ENCODE results near the gene DERL2. TPM values are rescaled to one million over a fixed set of nuclear protein-coding genes. Genes with fewer than 3 reads are reported as not detected.

Gene DERL2
- total RNA-seq, 2 experiments from 2014 or later = 25.8 to 56.3 TPM

DNA sequence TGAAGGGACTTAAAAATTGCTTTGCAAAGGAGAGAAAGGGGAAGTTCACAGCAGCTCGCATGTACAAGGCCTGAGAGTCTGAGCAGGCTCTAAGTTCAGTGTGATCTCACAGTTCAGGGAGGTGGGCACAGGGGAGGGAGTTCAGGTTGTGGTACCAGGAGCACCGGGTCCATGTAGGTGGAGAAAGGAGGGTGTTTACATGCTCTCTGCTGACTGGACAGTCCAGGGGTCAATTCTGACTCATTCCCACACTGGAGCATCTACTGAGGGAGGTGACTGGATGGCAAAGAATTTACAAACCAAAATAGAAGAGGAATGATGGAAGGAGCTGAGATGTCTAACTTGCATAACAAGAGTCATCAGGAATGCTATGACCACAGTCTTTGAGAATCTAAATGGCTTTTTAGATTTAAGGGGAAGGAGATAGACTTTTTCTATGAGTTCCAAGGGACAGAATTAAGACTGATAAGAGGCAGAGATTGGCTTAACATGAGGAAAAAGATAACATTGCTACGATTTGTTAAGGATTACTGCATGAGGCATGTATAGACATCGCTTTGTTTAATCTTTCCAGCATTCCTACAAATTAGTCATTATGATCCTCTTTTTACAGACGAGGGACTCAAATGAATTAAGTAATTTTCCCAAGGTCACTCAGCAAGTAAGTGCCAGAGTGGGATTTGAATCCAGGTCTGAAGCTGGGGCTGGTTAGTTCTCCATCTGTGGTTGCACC is 30.2 kb upstream of the DERL2 start:
- H3K79me2 ChIP-seq (ENCODE audit: insufficient read depth, low read depth, low read length) = no peaks in the 10 kb centered on the region
- no peaks in the 10 kb centered on the region for H3K9me2 ChIP-seq (ENCODE audit: insufficient read depth, low read length)
- H3K27ac ChIP-seq (ENCODE audit: low read depth, low read length, poor library complexity, severe bottlenecking) = no peak overlapping the region
- no TSS peak for BruUV-seq (replicated peaks)
- intact Hi-C loops (cut with micrococcal nuclease; ENCODE audit: unreplicated experiment) = no loop called here
- no peaks in the 10 kb centered on the region for H3K36me3 ChIP-seq (ENCODE audit: insufficient read depth, low read length)
- ChIA-PET CTCF (ENCODE audit: unreplicated experiment) (no interaction called here), POLR2A (no interaction called here)
- no peak overlapping the region for H3K4me2 ChIP-seq (ENCODE audit: low read length)
- H4K20me1 ChIP-seq (ENCODE audit: insufficient read depth, low read length) = no peaks in the 10 kb centered on the region
- H2AFZ ChIP-seq (ENCODE audit: low read length) = no peak overlapping the region
- TF ChIP-seq CTCF (conservative IDR thresholded peaks at IDR 0.05; ENCODE audit: low read length) (no peak), EZH2phosphoT487 (IDR thresholded peaks at IDR 0.05; ENCODE audit: borderline replicate concordance, low read depth, low read length) (no peak)
- no peaks in the 10 kb centered on the region for H3K9me3 ChIP-seq (ENCODE audit: low read length)
- H3K4me1 ChIP-seq (ENCODE audit: insufficient read depth, low read length, poor library complexity, severe bottlenecking) = no peaks in the 10 kb centered on the region
- no peak for DNase-seq (ENCODE audit: low spot score)
- no peak overlapping the region for H3K4me3 ChIP-seq (ENCODE audit: low read depth, low read length, poor library complexity, severe bottlenecking)

- CTCF ChIA-PET (ENCODE audit: unreplicated experiment) = no interaction called here
- Histone ChIP-seq H3K79me2 (ENCODE audit: insufficient read depth, low read depth, low read length) (no peaks in the 10 kb centered on the region), H4K20me1 (ENCODE audit: insufficient read depth, low read length) (no peaks in the 10 kb centered on the region), H3K36me3 (ENCODE audit: insufficient read depth, low read length) (no peaks in the 10 kb centered on the region), H3K9me2 (ENCODE audit: insufficient read depth, low read length) (no peaks in the 10 kb centered on the region), H3K27ac (ENCODE audit: low read depth, low read length, poor library complexity, severe bottlenecking) (no peak overlapping the region), H3K4me2 (ENCODE audit: low read length) (no peak overlapping the region), H3K4me3 (ENCODE audit: low read depth, low read length, poor library complexity, severe bottlenecking) (no peak overlapping the region), H3K9me3 (ENCODE audit: low read length) (no peaks in the 10 kb centered on the region), H2AFZ (ENCODE audit: low read length) (no peak overlapping the region), H3K4me1 (ENCODE audit: insufficient read depth, low read length, poor library complexity, severe bottlenecking) (no peaks in the 10 kb centered on the region)
- TF ChIP-seq CTCF (conservative IDR thresholded peaks at IDR 0.05; ENCODE audit: low read length) = no peak
- no peak for TF ChIP-seq EZH2phosphoT487 (IDR thresholded peaks at IDR 0.05; ENCODE audit: borderline replicate concordance, low read depth, low read length)
- POLR2A ChIA-PET = no interaction called here
- intact Hi-C loops (cut with micrococcal nuclease; ENCODE audit: unreplicated experiment) = no loop called here
- DNase-seq (ENCODE audit: low spot score) = no peak
- BruUV-seq (replicated peaks) = no TSS peak
Observed at GRCh38 chr17:5514976-5515375, 29.0 kb upstream of the DERL2 start.

- H4K20me1 ChIP-seq (ENCODE audit: insufficient read depth, low read length) = no peaks in the 10 kb centered on the region
- H3K4me3 ChIP-seq (ENCODE audit: low read depth, low read length, poor library complexity, severe bottlenecking) = no peak overlapping the region
- CTCF ChIA-PET (ENCODE audit: unreplicated experiment) = no interaction called here
- intact Hi-C loops (cut with micrococcal nuclease; ENCODE audit: unreplicated experiment) = no loop called here
- H3K9me2 ChIP-seq (ENCODE audit: insufficient read depth, low read length) = no peaks in the 10 kb centered on the region
- no peaks in the 10 kb centered on the region for H3K79me2 ChIP-seq (ENCODE audit: insufficient read depth, low read depth, low read length)
- no peaks in the 10 kb centered on the region for H3K36me3 ChIP-seq (ENCODE audit: insufficient read depth, low read length)
- H2AFZ ChIP-seq (ENCODE audit: low read length) = no peak overlapping the region
- no peak for DNase-seq (ENCODE audit: low spot score)
- TF ChIP-seq CTCF (conservative IDR thresholded peaks at IDR 0.05; ENCODE audit: low read length) (no peak), EZH2phosphoT487 (IDR thresholded peaks at IDR 0.05; ENCODE audit: borderline replicate concordance, low read depth, low read length) (no peak)
- H3K4me1 ChIP-seq (ENCODE audit: insufficient read depth, low read length, poor library complexity, severe bottlenecking) = no peaks in the 10 kb centered on the region
- H3K27ac ChIP-seq (ENCODE audit: low read depth, low read length, poor library complexity, severe bottlenecking) = no peak overlapping the region
- H3K4me2 ChIP-seq (ENCODE audit: low read length) = no peak overlapping the region
- H3K9me3 ChIP-seq (ENCODE audit: low read length) = no peaks in the 10 kb centered on the region
- BruUV-seq (replicated peaks) = no TSS peak
- POLR2A ChIA-PET = no interaction called here
Observed at GRCh38 chr17:5513628-5514027, 27.6 kb upstream of the DERL2 start.

Data from OCI-LY7 (cell line).